ENCODE results near the gene PRKRIP1. TPM values are rescaled to one million over a fixed set of nuclear protein-coding genes. Genes with fewer than 3 reads are reported as not detected.

The PRKRIP1 gene
- total RNA-seq, 2 experiments from 2014 or later, result 47.4 to 48.0 TPM

- Mint-ChIP-seq H3K4me3 (peak overlapping the region; percentile 86), H3K4me1 (ENCODE audit: low read depth) (peaks cover 64% of the 10 kb centered on the region), H3K9me3 (no peaks in the 10 kb centered on the region), H3K27me3 (no peaks in the 10 kb centered on the region), H3K27ac (peak overlapping the region; percentile 100), H3K36me3 (ENCODE audit: low read depth) (peaks cover 36% of the 10 kb centered on the region)
- peaks cover 82% of the 10 kb centered on the region for H3K4me1 ChIP-seq (ENCODE audit: insufficient read depth, low read length)
- ATAC-seq (ENCODE audit: poor library complexity) (peak; percentile 83), DNase-seq (peak in 13 of 14 experiments; percentile 35 to 86 (median 55))
- ChIA-PET POLR2A (interaction anchor here (0.8 to 4.2 kb wide), 14 partner anchors 8 to 1997 kb away, joined by 3 to 111 read pairs (median 4); partner anchors contain the start of genes ALKBH4, LRWD1, MEPCE and PRKRIP1), CTCF (interaction anchor here (1.1 to 2.3 kb wide), 3 partner anchors 10 to 22 kb away, joined by 5 to 17 read pairs (median 7); no protein-coding TSS in a partner anchor)
- peaks cover 8% of the 10 kb centered on the region for H3K36me3 ChIP-seq (ENCODE audit: insufficient read depth, low read length)
- no peaks in the 10 kb centered on the region for H3K27me3 ChIP-seq (ENCODE audit: control insufficient read depth in 1 of 2, insufficient read depth in 2 of 2, low read length in 2 of 2)
- H3K4me3 ChIP-seq (ENCODE audit: low read length), result peak overlapping the region; percentile 42
- TF ChIP-seq CTCF (IDR thresholded peaks at IDR 0.05), result no peak
- H3K27ac ChIP-seq (ENCODE audit: low read depth in 1 of 2, low read length in 2 of 2), result peak overlapping the region; percentile 95 to 99
- intact Hi-C loops (cut with DNase I, micrococcal nuclease), result loop anchor here in 1 of 2 experiments (1.0 kb wide), 1 partner anchor 9 kb away; no protein-coding TSS in a partner anchor
- H3K9me3 ChIP-seq (ENCODE audit: control insufficient read depth in 1 of 2, insufficient read depth in 1 of 2, low read length in 2 of 2), result no peaks in the 10 kb centered on the region
These were observed 30.3 kb downstream of the PRKRIP1 start for GRCh38 chr7:102426268-102427018.

- Mint-ChIP-seq H3K4me1 (ENCODE audit: low read depth) (peaks cover 70% of the 10 kb centered on the region), H3K27ac (peak overlapping the region; percentile 100), H3K27me3 (no peaks in the 10 kb centered on the region), H3K36me3 (ENCODE audit: low read depth) (peaks cover 37% of the 10 kb centered on the region), H3K4me3 (peak overlapping the region; percentile 86), H3K9me3 (no peaks in the 10 kb centered on the region)
- ATAC-seq (ENCODE audit: poor library complexity) (no peak), DNase-seq (peak in 2 of 14 experiments; percentile 43 to 48)
- CTCF ChIA-PET, result interaction anchor here (1.6 to 2.3 kb wide), 2 partner anchors 11 to 14 kb away, joined by 7 to 17 read pairs; no protein-coding TSS in a partner anchor
- no peak for TF ChIP-seq CTCF (IDR thresholded peaks at IDR 0.05)
- peaks cover 84% of the 10 kb centered on the region for H3K4me1 ChIP-seq (ENCODE audit: insufficient read depth, low read length)
- intact Hi-C loops (cut with DNase I, micrococcal nuclease), result no loop called here
- peak overlapping the region; percentile 95 to 99 for H3K27ac ChIP-seq (ENCODE audit: low read depth in 1 of 2, low read length in 2 of 2)
- H3K36me3 ChIP-seq (ENCODE audit: insufficient read depth, low read length), result peaks cover 5% of the 10 kb centered on the region
- no peaks in the 10 kb centered on the region for H3K9me3 ChIP-seq (ENCODE audit: control insufficient read depth in 1 of 2, insufficient read depth in 1 of 2, low read length in 2 of 2)
- H3K4me3 ChIP-seq (ENCODE audit: low read length), result peak overlapping the region; percentile 42
- no peaks in the 10 kb centered on the region for H3K27me3 ChIP-seq (ENCODE audit: control insufficient read depth in 1 of 2, insufficient read depth in 2 of 2, low read length in 2 of 2)
- POLR2A ChIA-PET, result interaction anchor here (0.8 to 4.2 kb wide), 11 partner anchors 8 to 1998 kb away, joined by 3 to 111 read pairs (median 8); partner anchors contain the start of genes ALKBH4, LRWD1, MEPCE and PRKRIP1
These were observed 30.8 kb downstream of the PRKRIP1 start for GRCh38 chr7:102427019-102427405.

GRCh38 chr7:102429141-102429899, 33.2 kb downstream of the PRKRIP1 start:
- H3K4me3 Mint-ChIP-seq, result peak overlapping the region; percentile 51

More at GRCh38 chr7:102429141-102429899, 33.2 kb downstream of the PRKRIP1 start:
- Mint-ChIP-seq H3K27me3 (no peaks in the 10 kb centered on the region), H3K36me3 (ENCODE audit: low read depth) (peaks cover 34% of the 10 kb centered on the region), H3K27ac (peak overlapping the region; percentile 100), H3K4me1 (ENCODE audit: low read depth) (peaks cover 72% of the 10 kb centered on the region), H3K9me3 (no peaks in the 10 kb centered on the region)
- DNase-seq (no peak), ATAC-seq (ENCODE audit: poor library complexity) (no peak)
- intact Hi-C loops (cut with DNase I, micrococcal nuclease), result no loop called here
- Histone ChIP-seq H3K27me3 (ENCODE audit: control insufficient read depth in 1 of 2, insufficient read depth in 2 of 2, low read length in 2 of 2) (no peaks in the 10 kb centered on the region), H3K27ac (ENCODE audit: low read depth in 1 of 2, low read length in 2 of 2) (peak overlapping the region; percentile 74 to 92), H3K9me3 (ENCODE audit: control insufficient read depth in 1 of 2, insufficient read depth in 1 of 2, low read length in 2 of 2) (no peaks in the 10 kb centered on the region), H3K36me3 (ENCODE audit: insufficient read depth, low read length) (peaks cover 5% of the 10 kb centered on the region), H3K4me1 (ENCODE audit: insufficient read depth, low read length) (peaks cover 96% of the 10 kb centered on the region), H3K4me3 (ENCODE audit: low read length) (no peak overlapping the region)
- CTCF ChIA-PET, result no interaction called here
- POLR2A ChIA-PET, result interaction anchor here (1.2 to 6.6 kb wide), 2 partner anchors 14 to 17 kb away, joined by 4 to 61 read pairs; no protein-coding TSS in a partner anchor
- no peak for TF ChIP-seq CTCF (IDR thresholded peaks at IDR 0.05)

Data from CD4-positive, alpha-beta T cell (primary cell).